ENCODE data around the gene COL13A1.

COL13A1 gene

GRCh38 chr10:69976795-69977546, 175.3 kb downstream of the COL13A1 start:
- DNase-seq, result no peak

DNA sequence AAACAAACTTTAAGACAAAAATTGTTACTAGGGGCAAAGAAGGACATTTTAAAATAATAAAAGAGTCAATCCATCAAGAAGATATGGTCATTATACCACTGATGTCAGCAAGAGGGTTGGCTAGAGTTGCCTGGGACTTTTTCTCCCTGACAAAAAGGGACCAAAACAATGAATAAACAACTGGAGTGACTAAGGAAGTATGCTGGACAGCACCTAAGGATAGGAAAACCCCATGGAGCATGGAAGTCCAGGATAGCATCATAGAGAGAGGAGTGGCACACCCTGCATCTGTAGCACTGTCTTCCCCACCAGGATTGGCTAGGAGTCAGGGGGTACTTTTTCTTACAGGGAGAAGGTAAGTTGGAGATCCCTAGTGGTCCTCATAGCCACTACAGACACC, 177.5 kb downstream of the COL13A1 start:
- DNase-seq, result no peak

GRCh38 chr10:69980672-69981071, 179.0 kb downstream of the COL13A1 start:
- DNase-seq, result no peak

- no peak for DNase-seq
Observed at GRCh38 chr10:69988094-69988493, 186.4 kb downstream of the COL13A1 start.

GRCh38 chr10:69991151-69991550, 189.4 kb downstream of the COL13A1 start:
- no peak for DNase-seq

DNA sequence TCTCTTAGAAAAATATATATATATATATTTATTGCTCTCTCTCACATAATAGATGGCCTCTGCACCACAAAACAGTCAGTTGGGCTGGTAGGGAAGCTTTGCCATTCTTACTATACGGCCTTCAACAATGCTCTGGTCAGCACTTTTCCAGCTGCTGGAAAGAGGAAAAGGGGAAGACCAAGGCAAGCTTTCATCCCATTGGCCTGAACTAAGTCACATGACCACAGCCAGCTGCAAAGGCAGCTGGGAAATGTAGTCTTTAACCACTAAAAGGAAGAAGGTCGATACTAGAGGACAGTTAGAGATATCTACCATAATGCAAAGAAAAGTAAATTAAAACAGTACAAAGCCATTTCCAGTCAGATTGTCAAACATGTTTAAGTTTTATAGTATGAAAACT, 192.6 kb downstream of the COL13A1 start:
- no peak for DNase-seq

DNA sequence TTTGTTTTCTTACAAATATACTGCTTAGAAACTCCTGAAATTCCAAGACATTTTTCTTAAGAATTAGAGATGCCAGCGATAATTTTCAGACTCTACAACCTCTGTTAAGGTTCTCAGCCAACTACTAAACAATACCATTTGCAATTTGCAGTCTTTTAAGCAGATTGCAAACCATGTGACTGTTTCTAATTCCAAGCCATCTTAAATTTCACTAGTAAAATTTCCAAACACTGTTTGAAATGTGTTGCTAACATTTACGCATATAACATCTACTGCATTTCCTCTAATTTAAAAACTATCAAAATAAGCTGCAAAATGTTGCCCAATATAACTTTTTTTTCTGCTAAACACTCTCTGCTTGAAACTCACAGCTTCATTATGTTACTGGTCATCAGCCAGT, 194.9 kb downstream of the COL13A1 start:
- DNase-seq, result no peak

GRCh38 chr10:70000262-70000661, 198.6 kb downstream of the COL13A1 start:
- DNase-seq, result no peak

GRCh38 chr10:70007116-70007820, 205.6 kb downstream of the COL13A1 start:
- DNase-seq, result no peak
